ENCODE results near the gene GRAMD4.

- TF ChIP-seq CTCF (conservative IDR thresholded peaks at IDR 0.05; ENCODE audit: low read depth, low read length) (no peak), EZH2 (IDR thresholded peaks at IDR 0.05; ENCODE audit: low read length, unreplicated experiment) (no peak)
Measured at GRCh38 chr22:46628756-46629155, 8.6 kb downstream of the GRAMD4 start.
